Left colon (tissue), 2 donors: Measurements from ENCODE around the gene NMBR. TPM values are rescaled to one million over a fixed set of nuclear protein-coding genes. Genes with fewer than 3 reads are reported as not detected.
"Not testable (repeated sequence)": the region's sequence is repeated elsewhere in the genome, so short reads cannot be mapped to it uniquely, and the experiment has no call there.

Source experiments
- ATAC-seq: fragments of 200-7000 bp; cut with Tn5 transposase; one replicate; pipeline ENCODE4 v1.9.1; 2020; ENCODE audit warnings: mild to moderate bottlenecking, moderate library complexity
- DNase-seq, 2 donors: peaks; one replicate each; pipeline ENCODE4 v3.0.0-alpha.2; 2020
- intact Hi-C, 2 donors: fragments of 100-400 bp; cut with DNase I in 1 of 2; cut with micrococcal nuclease in 1 of 2; formaldehyde crosslinking; loops; one replicate each; pipeline versions ENCODE4 v1.11.2 to v1.14.0; 2022; cut with DNase I, micrococcal nuclease
- total RNA-seq, 2 donors: library from RNA; stranded (reverse); fragmentation: NEBNext Ultra II Directional; extraction: Animal tissue kit (Norgen Biotek cat#: 25700); gene quantifications; one replicate each; pipeline ENCODE4 v1.2.1, GENCODE V29; 2021
- donor health status: DM: no; HTN: no; CAD: no.
- donor health status: DM: yes; HTN: yes; CAD: no.

NMBR gene
- total RNA-seq, 2 donors from 2014 or later = not detected

DNA sequence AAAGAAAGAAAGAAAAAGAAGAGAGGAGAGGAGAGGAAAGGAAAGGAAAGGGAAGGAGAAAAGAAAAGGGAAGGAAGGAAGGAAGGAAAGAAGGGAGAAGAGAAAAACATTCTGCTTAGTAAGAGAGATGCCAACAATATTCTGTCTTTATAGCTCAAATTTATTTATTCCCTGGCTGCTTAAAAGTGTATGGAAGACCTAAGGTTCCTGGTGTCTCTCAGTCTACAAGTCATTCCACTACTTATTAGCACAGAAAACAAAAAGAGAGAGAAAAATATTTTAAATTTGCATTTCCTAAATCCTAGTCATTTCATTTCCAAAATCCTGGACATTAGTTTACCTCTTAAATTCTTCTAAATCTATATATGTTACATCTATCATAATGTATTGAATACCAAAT is 67.8 kb downstream of the NMBR start:
- no peak for DNase-seq
- ATAC-seq = no peak
- intact Hi-C loops = no loop called here

DNA sequence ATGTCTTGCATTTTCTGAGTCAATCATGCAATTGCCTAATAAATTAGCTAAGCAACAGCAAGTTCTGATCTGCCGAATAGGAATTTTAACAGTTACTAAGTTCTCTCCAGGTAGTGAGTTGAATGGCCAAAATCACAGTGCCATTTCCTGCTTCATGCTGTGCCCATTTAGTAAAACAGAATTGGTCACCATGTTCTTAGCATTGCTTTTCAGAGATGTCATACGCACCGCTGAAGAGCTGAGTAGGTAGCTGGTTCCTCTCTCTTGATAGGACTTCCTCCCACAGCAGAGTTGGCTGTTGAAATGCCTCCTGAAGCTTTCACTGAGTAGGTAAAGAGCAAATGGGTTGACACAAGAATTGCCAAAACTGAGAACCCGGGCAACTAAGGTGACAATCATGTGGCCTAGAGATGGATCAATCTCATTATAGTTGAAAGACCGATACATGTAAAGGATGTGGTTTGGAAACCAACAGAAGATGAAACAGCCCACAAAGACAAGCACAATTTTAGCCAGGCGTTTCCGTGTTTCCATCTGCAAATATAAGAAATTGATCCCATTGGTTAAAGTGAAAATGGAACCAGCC is 71.3 kb downstream of the NMBR start:
- ATAC-seq = no peak
- DNase-seq = no peak
- intact Hi-C loops = no loop called here

DNA sequence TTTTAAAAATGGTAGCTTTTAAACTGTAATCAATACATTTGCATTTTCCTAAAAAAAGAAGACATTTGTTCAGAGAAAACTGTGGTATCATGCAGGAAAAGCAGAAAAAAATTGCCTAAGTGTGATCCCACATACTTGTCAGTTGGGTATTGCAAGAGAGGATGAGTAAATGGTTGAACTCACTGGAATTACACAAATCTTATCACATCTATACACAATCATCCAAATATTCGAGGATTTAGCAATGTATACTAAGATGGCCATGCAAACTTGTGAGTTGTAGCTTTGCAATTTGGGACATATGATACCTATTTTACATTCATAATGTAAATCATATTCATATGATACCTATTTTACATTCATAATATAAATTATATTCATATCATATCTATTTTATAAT is 72.4 kb downstream of the NMBR start:
- intact Hi-C loops = no loop called here
- DNase-seq (no peak), ATAC-seq (no peak)

DNA sequence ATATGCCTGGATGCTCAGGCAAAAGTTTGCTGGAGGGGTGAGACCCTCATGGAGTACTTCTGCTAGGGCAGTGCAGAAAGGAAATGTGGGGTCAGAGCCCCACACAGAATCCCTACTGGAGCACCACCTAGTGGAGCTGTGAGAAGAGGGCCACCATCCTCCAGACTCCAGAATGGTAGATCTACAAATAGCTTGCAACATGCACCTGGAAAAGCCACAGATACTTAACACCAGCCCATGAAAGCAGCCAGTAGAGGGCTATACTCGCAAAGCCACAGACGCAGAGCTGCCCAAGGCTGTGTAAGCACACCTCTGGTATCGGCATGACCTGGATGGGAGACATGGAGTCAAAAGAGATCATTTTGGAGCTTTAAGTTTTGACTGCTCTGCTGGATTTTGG is 74.9 kb downstream of the NMBR start:
- ATAC-seq = no peak
- intact Hi-C loops = no loop called here
- no peak for DNase-seq

DNA sequence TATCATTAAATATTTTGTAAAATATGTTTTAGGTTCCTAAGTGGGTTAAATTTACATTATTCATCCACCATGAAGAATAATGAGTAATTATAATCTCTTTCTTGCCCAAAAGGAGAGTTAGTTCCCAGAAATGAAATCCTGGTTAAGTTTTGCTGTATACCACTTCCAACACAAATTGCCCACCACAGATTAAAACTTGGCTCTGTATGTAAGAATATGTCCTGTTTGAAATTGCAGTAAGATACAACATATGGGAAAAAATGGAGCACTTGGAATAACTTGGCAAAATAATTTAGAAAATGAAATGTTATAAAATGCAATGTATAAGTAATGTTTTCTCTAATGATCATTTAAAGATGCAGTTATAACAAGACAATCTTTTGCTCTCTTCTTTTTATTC is 78.5 kb downstream of the NMBR start:
- ATAC-seq (no peak), DNase-seq (no peak)
- intact Hi-C loops = no loop called here

DNA sequence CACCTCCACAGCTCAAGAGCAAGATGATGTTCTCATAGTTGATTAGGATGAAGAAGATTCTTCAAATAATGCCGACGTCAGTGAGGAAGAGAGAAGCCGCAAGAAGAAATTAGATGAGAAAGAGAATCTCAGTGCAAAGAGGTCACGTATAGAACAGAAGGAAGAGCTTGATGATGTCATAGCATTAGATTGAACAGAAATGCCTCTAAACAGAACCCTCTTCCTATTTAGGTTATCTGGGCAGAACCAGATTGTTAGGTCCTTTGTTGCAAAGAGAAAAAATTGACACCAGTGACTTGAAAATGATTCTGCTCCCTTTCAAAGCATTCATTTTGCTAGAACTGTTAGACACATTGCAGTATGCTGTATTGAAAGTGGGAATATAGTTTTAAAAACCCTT is 84.1 kb downstream of the NMBR start:
- intact Hi-C loops, DNase-seq, ATAC-seq: not testable (repeated sequence)

DNA sequence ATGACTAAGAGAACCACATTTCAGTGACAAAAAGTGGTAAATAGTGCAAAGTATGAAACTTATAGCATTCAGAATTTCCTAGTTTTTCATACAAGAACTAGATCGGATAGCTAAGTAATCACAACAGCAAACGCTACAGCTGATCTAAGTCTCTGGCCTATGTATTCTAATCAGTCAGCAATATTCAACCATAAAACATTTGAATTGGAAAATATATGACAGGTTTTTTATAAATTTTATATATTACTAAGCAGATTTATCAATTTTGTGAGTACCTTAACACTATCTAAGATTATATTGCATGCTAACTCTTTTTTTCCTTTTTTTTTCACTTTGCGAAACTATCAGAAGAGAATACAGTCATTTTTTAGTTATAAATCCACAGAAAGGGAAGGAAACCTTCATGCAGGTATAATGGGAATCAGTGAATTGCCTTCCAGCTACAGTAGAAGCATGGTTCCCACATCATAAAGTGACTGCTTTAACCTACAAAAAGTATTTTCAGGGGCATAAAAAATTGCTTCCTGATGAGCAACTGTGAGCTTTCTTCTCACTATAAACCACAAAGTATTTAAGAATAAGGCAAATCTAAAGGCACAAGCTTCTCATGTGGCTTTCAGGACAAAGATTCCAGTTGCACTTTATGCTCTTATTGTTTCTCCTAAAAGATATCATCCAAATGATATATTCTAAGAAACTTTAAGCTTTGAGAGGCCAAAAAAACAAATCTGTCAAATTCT is 88.2 kb downstream of the NMBR start:
- no peak for ATAC-seq
- intact Hi-C loops = no loop called here
- no peak for DNase-seq

DNA sequence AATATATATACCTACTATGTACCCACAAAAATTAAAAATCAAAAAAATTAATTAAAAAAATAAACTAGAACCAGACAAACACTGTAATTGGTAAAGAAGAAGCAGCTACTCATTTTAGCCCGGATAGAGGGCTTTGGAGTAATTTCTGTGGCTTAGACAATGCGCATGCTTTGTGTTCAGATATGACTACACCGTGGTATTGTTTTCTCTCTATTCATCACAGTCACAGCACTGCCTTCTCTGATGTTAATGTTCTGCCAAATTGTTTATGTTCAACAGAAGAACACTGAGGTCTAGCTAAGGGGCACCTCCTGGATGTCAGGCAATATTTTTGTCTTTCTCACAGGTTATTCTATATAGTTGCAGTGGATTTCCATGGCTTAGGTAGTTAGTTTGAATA is 91.7 kb downstream of the NMBR start:
- ATAC-seq (no peak), DNase-seq (no peak)
- intact Hi-C loops = no loop called here

DNA sequence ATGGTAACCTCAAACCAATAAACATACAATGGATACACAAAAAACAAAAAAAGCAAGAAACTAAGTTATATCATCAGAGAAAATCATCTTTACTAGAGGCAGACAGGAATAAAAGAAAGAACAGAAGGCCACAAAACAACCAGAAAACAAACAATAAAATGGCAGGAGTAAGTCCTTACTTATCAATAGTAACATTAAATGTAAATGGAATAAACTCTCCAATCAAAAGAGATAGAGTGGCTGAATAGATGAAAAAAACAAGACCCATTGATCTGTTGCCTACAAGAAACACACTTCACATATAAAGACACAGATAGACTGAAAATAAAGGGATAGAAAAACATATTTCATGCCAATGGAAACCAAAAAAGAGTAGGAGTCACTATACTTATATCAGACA is 95.5 kb downstream of the NMBR start:
- intact Hi-C loops = no loop called here
- DNase-seq (no peak), ATAC-seq (no peak)

DNA sequence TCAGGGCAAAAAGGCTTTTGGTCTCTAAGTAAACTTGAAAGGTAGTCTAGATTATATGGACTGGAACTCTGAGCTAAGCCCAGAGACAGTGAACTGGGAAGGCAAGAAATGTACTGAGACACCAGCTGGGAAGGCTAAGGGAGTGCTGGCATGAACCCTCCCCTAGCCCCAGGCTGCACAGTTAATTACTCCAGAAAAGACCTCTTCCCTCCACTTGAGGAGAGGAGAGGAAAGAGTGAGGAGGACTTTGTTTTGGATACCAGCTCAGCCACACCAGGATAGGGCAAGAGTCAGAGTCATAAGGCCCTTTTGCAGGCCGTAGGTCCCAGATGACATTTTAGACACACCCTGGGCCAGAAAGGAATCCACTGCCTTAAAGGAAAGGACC is 98.3 kb downstream of the NMBR start:
- intact Hi-C loops = no loop called here
- ATAC-seq = no peak

DNA sequence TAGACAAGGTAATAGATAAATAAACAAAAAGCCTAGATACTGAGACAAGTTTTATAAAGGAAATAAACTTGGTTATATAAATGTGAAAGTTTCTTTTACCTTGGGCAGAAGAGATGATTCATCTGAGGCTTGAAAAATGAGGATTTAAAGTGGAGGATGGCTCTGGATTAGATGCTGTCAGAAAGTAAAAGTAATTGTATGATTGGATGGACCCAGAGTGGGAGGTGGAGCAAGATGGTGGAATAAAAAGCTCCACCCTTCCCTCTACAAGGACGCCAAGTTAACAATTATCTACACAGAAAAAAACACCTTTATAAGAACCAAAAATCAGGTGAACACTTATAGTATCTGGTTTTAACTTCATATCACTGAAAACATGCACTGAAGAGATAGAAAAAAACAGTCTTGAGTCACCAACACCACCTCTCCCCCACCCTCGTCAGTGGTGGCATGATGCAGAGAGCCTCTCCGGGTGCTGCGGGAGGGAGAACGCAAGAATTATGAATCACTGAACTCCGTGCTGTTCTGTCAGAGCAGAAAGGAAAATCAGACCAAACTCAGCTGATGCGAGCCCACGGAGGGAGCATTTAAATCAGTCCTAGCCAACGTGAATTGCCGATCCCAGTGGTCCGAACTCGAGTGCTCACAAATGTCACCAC is 98.9 kb downstream of the NMBR start:
- intact Hi-C loops = no loop called here
- no peak for ATAC-seq

More for the DNA sequence above, 98.3 kb downstream of the NMBR start:
- DNase-seq = no peak

DNA sequence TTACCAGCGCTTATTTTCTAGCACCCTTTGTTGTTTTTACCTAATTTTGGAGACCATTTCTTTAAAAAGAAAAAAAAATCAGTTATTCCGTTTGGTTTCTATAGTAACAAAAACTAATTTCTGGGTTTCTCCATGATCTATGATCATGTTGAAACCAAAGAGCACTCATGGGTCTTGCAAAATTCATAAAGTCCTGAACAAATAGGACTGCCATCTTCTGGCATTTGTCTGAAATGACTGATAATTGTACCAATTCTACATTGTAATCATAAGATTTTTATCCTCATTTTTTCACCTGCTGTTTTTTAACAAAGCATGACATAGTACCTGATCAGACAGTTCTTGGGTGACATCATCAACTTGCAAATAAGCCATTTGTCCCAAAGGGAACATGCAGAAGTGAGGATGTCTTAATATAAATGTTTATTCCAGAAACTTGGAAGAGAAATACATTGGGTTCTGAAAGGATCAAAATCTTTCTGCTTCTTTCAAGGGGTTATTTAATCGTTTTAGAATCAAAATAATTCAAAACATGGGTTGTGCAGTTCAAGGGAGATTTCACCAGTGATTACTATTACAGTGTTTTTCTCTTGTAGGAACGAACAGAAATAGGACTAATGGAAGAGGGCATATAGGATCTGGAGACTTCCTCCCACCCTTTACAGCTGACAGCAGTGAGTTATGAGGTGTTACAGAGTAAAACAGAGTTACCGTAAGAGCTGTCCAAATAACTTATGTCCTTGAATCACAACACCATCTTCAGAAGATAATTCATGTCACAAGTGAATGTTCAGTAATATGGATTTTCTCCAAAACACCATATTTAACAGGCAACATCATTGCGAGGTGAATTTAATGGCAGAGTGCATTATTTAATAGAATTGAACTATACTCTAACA is 101.3 kb downstream of the NMBR start:
- no peak for ATAC-seq
- DNase-seq = no peak
- intact Hi-C loops = no loop called here

More for the DNA sequence above, 98.9 kb downstream of the NMBR start:
- no peak for DNase-seq

DNA sequence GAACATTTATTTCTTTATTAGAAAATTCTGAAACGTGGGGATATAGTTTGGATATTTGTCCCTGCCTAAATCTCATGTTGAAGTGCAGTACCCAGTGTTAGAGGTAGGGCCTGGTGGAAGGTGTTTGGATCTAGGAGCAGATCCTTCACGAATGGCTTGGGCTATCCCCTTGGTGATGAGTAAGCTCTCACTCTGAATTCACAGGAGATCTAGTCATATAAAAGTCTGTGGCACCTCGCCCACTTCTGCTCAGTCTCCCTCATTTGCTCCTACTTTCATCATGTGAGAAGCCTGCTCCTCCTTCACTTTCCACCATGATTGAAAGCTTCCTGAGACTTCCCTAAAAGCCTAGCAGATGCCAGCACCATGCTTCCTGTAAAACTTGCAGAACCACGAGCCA is 111.0 kb downstream of the NMBR start:
- ATAC-seq = no peak
- DNase-seq = no peak
- intact Hi-C loops = no loop called here

DNA sequence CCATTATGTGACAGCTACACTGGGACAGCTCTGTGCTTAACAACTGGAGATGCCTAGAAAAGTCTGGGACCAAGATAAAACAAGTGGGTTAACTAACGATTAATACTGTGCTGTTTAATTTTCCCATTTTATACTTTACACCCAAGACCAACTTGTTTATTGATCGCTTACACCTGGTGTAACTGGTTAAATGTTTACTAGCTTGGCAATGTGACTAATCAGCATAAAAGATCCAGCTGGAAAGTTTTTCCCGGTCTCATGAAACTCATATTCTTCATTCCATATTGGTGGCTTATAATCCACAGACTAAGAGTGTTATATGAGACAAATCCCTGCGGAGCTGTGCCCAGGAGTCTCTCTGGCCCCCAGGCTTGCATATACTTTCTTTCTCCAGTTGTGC is 115.9 kb downstream of the NMBR start:
- DNase-seq (no peak), ATAC-seq (no peak)
- intact Hi-C loops = no loop called here

DNA sequence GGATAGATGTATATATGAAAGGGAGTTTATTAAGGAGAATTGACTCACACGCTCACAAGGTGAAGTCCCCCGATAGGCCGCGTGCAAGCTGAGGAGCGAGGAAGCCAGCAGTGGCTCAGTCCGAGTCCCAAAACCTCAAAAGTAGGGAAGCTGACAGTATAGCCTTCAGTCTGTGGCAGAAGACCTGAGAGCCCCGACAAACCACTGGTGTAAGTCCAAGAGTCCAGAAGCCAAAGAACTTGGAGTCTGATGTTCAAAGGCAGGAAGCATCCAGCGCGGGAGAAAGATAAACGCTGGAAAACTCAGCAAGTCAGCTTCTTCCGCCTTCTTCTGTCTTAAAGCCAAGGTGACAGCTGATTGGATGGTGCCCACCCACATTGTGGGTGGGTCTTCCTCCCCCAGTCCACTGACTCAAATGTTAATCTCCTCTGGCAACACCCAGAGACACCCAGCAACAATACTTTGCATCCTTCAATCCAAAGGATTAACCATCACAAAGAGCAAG is 116.8 kb downstream of the NMBR start:
- no peak for DNase-seq
- intact Hi-C loops = no loop called here
- ATAC-seq = no peak

DNA sequence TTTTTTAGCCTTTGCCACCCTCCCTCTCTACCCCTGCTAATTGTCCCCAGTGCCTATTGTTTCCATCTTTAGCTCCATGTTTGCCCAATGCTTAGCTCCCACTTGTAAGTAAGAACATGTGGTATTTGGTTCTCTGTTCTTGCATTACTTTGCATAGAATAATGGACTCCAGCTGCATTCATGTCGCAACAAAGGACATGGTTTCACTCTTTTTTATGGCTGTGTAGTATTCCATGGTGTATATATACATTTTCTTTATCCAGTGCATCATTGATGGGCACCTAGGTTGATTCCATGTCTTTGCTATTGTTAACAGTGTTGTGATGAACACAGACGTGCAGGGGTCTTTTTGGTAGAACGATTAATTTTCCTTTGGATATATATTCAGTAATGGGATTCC is 118.4 kb downstream of the NMBR start:
- DNase-seq = no peak
- no peak for ATAC-seq
- intact Hi-C loops = no loop called here

DNA sequence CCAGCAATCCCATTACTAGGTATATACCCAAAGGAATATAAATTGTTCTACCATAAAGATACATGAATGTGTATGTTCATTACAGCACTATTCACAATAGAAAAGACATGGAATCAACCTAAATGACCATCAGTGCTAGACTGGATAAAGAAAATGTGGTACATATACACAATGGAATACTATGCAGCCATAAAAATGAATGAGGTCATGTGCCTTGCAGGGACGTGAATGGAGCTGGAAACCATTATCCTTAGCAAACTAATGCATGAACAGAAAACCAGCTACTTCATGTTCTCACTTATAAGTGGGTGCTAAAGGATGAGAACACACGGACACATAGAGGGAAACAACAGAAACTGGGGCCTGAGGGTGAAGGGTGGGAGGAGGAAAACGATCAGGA is 119.1 kb downstream of the NMBR start:
- intact Hi-C loops, ATAC-seq, DNase-seq: not testable (repeated sequence)

DNA sequence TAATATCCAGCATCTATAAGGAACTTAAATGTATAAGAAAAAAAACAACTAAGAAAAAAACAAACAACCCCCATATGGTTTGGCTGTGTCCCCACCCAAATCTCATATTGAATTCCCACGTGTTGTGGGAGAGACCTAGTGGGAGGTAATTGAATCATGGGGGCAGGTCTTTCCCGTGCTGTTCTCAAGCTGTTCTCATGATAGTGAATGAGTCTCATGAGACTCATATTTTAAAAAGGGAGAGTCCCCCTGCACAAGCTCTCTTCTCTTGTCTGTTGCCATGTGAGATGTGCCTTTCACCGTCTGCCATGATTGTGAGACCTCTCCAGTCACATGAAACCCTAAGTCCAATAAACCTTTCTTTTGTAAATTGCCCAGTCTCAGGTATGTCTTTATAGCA is 119.8 kb downstream of the NMBR start:
- DNase-seq (no peak), ATAC-seq (no peak)
- intact Hi-C loops = no loop called here

DNA sequence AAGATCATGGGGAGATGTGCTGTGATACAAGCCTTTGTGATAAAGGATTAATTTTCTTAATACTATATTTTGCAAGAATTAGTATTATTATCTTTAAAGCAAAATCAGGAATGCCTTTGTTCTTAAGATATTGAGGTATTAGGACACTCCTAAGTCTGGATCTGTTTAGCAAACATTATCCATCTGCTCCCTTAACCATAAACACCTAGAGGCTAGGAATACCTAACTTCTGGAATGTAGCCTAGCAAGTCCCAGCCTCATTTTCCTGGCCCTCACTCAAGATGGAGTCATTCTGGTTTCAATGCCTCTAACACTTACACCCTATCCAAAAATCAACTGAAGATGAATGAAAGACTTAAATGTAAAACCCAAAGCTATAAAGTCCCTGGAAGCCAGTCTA is 120.5 kb downstream of the NMBR start:
- DNase-seq (no peak), ATAC-seq (no peak)
- intact Hi-C loops = no loop called here
